T-helper 2 cell treated with Interferon-gamma antibody and Interleukin-4, amounts not matched to agents 5 μg/mL and 100 μg/mL, for 36 hours (primary cell): ENCODE data around the gene DDIT3.

Source experiments
- DNase-seq: peaks from one replicate; pipeline ENCODE4 v3.0.0; 2021; ENCODE audit warnings: low spot score
- H3K27ac Mint-ChIP-seq: one replicate; pipeline ENCODE4 v1.8.0; 2021; ENCODE audit warnings: mild to moderate bottlenecking, mixed read lengths
- H3K27me3 Mint-ChIP-seq: one replicate; pipeline ENCODE4 v1.8.0; 2021; ENCODE audit warnings: low read depth, mixed read lengths
- H3K36me3 Mint-ChIP-seq: one replicate; pipeline ENCODE4 v1.8.0; 2021; ENCODE audit warnings: low read depth, mixed read lengths
- H3K4me1 Mint-ChIP-seq: one replicate; pipeline ENCODE4 v1.8.0; 2021; ENCODE audit warnings: low read depth, mixed read lengths
- H3K4me3 Mint-ChIP-seq: one replicate; pipeline ENCODE4 v1.8.0; 2022; ENCODE audit warnings: mild to moderate bottlenecking, moderate library complexity, mixed read lengths
- H3K9me3 Mint-ChIP-seq: one replicate; pipeline ENCODE4 v1.8.0; 2021; ENCODE audit warnings: mixed read lengths

The DDIT3 gene

DNA sequence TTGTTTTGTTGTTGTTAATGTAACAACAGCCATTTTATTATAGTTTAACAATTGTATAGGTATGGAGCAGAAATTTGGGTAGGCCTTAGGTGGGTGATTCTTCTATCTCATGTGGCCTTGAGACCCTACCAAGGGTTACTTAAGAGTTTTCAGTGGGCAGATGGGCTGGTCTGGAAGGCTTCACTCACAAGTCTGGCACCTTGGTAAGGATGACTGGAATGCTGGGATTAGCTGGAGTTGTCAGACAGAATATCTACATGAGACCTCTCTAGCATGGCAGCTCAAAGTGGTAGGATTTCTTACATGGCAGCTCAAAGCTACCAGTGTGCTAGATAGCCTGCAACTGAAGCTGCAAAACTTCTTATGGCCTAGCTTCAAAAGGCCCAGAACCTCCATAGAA lies 34.6 kb downstream of the DDIT3 start:
- Mint-ChIP-seq H3K27me3 (no peaks in the 10 kb centered on the region), H3K9me3 (no peaks in the 10 kb centered on the region), H3K4me3 (no peak overlapping the region), H3K4me1 (peaks cover 26% of the 10 kb centered on the region), H3K36me3 (peaks cover 24% of the 10 kb centered on the region), H3K27ac (peak overlapping the region; percentile 23)
- no peak for DNase-seq

- no peak overlapping the region for H3K4me3 Mint-ChIP-seq
- H3K27me3 Mint-ChIP-seq: no peaks in the 10 kb centered on the region
- H3K27ac Mint-ChIP-seq: no peak overlapping the region
- peaks cover 7% of the 10 kb centered on the region for H3K36me3 Mint-ChIP-seq
- no peak for DNase-seq
- peaks cover 28% of the 10 kb centered on the region for H3K4me1 Mint-ChIP-seq
- H3K9me3 Mint-ChIP-seq: no peaks in the 10 kb centered on the region
These were observed 36.8 kb downstream of the DDIT3 start for GRCh38 chr12:57483466-57483865.

DNA sequence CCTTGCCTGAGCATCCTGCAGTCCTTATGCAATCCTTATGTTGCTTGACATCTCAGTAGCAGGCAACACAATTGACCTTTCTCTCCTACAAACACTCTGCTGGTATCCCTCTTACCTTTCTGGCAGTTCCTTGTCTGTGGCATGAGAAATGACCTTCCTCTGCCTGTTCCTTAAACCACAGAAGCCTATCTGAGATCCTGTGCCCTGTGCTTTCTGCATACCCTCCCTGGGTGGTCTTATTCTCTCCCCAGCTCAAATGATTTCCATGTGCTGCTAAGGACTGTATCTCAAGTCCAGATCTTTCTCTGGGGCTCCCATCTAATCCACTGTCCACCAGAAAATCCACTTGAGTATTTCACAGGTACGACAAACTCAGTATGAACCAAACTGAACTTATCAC lies 38.6 kb downstream of the DDIT3 start:
- peak overlapping the region; percentile 85 for H3K27ac Mint-ChIP-seq
- no peak overlapping the region for H3K4me3 Mint-ChIP-seq
- no peak for DNase-seq
- H3K4me1 Mint-ChIP-seq: peaks cover 40% of the 10 kb centered on the region
- H3K27me3 Mint-ChIP-seq: no peaks in the 10 kb centered on the region
- H3K9me3 Mint-ChIP-seq: no peaks in the 10 kb centered on the region
- H3K36me3 Mint-ChIP-seq: peaks cover 14% of the 10 kb centered on the region

DNA sequence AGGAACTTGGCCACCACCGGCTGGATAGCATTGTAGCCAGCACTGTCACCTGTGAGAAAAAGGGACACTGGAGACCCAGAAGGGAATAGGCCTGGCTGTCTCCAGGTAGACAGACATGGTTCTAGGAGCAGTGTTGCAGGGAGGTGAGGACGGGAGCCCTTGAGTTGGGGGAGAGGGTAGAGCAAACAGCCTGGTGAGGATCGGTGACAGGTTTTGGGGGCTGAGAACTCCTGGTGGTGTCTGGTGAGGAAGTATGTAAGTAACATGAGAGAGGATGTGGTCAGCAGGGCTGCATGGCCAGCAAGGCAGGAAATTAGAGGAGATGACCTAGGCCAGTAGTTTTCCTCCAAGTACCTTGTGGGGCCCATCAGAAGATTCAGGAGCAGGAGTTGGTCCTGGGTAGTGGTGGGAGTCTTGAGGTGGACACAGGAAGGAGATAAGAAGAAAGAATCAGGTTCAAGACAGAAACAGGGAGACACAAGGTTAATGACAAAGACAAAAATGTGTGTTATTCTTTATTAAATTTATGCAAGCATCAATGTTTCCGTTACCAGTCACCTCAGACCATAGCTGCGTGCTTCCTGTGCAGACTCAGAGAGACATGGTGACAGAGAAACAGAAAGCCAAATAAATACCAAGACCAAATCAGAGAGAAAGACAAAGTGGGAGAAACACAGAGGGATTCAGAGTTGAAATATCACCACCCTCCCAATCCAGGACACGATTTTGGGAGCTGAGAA lies 40.8 kb downstream of the DDIT3 start, which contains the start of gene ARHGAP9:
TSS of gene ARHGAP9 (minus strand) at position 491 of the 740 bp plus-strand sequence. CDS start at position 31, 460 bp downstream.
- Mint-ChIP-seq H3K27ac (peak within 1 kb of the TSS; percentile 99), H3K4me1 (peaks cover 50% of the 10 kb centered on the region), H3K4me3 (peak within 1 kb of the TSS; percentile 96), H3K27me3 (no peaks in the 10 kb centered on the region), H3K36me3 (peaks cover 26% of the 10 kb centered on the region), H3K9me3 (no peaks in the 10 kb centered on the region)
- DNase-seq: peak; percentile 50

- no peak for DNase-seq
- H3K9me3 Mint-ChIP-seq: no peaks in the 10 kb centered on the region
- H3K27ac Mint-ChIP-seq: peak overlapping the region; percentile 99
- peaks cover 56% of the 10 kb centered on the region for H3K4me1 Mint-ChIP-seq
- peak overlapping the region; percentile 96 for H3K4me3 Mint-ChIP-seq
- H3K36me3 Mint-ChIP-seq: peaks cover 31% of the 10 kb centered on the region
- H3K27me3 Mint-ChIP-seq: no peaks in the 10 kb centered on the region
These were observed 41.3 kb downstream of the DDIT3 start for GRCh38 chr12:57479043-57479375.

GRCh38 chr12:57477710-57478681 lies 42.3 kb downstream of the DDIT3 start:
- peaks cover 39% of the 10 kb centered on the region for H3K36me3 Mint-ChIP-seq
- peak; percentile 62 for DNase-seq
- H3K4me1 Mint-ChIP-seq: peaks cover 60% of the 10 kb centered on the region
- peak overlapping the region; percentile 99 for H3K27ac Mint-ChIP-seq
- no peaks in the 10 kb centered on the region for H3K27me3 Mint-ChIP-seq
- no peaks in the 10 kb centered on the region for H3K9me3 Mint-ChIP-seq
- H3K4me3 Mint-ChIP-seq: peak overlapping the region; percentile 96

DNA sequence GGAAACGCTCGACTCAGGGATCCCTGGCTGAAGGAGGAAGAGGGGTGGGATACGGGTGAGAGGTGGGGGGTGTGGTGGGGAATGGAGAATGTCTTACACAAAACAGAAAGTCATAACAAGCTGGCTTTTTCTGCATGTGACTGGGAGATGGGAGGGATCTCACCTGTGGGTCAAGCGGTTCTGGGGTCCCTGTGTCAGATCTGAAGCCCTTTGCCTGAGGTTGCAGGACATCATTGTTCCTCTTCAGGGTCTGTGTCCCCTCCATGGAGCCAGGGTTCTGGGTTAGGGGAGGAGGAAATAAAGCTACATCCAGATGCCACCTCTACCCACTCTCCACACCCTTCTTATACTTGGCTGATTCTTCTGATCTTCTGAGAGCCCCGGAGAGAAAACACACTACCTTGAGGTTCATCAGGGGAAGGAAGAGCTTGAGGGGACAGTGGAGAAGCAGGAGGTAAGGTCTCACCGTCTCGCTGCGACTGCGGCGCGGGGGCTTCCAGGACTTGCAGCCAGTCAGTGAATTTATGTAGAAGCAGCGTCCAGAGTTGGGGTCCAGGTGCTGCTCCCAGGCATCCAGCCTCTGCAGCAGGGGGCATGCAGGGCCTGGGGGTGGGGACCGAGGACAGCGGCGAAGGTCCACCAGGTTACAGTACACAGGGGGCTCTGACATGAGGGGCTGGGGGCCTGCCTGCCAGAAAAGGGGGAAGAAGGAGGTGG lies 43.2 kb downstream of the DDIT3 start:
- H3K4me1 Mint-ChIP-seq: peaks cover 64% of the 10 kb centered on the region
- H3K4me3 Mint-ChIP-seq: peak overlapping the region; percentile 96
- no peaks in the 10 kb centered on the region for H3K27me3 Mint-ChIP-seq
- H3K27ac Mint-ChIP-seq: peak overlapping the region; percentile 99
- H3K9me3 Mint-ChIP-seq: no peaks in the 10 kb centered on the region
- DNase-seq: no peak
- peaks cover 46% of the 10 kb centered on the region for H3K36me3 Mint-ChIP-seq

DNA sequence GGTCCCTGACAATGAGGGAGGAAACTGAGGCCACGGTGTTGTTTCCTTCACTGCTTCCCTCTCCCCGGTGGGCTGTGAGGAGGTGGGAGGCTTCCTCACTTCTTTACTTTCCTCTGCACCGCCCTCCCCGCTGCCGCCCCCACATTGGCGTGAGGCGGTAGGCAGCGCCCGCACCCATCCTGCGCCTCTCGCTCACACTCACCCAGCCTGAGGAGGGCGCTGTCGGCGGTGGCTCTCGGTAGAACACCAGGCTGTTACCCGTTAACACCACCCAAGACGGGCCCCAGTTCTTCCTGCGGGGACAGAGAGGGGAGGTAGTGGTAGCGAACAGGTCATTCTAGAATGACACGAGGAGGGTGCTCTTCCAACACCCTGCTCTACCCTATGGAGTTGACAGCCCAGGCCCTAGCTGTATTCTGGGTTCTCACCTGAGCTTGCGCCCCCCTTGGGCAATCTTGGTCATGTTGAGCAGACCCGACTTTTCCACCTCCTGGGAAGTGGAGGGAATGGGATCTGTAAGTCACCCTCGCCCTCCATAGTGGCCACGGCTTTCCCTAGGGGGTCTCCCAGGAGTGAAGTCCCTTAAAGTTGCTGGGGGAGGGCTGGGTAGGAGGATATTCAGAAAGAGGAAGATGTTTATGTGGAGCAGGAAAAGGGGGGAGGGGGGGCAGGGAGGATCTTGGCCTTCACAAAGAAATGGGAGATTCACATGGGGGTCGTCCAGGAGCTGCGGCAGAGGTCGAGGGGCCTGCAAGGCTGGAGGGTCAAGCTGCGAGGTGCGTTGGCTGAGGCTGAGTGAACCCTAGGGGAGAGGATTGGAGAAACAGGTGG lies 43.9 kb downstream of the DDIT3 start:
- H3K4me1 Mint-ChIP-seq: peaks cover 64% of the 10 kb centered on the region
- peaks cover 51% of the 10 kb centered on the region for H3K36me3 Mint-ChIP-seq
- no peaks in the 10 kb centered on the region for H3K9me3 Mint-ChIP-seq
- peak overlapping the region; percentile 99 for H3K27ac Mint-ChIP-seq
- peak; percentile 81 for DNase-seq
- peak overlapping the region; percentile 96 for H3K4me3 Mint-ChIP-seq
- H3K27me3 Mint-ChIP-seq: no peaks in the 10 kb centered on the region

DNA sequence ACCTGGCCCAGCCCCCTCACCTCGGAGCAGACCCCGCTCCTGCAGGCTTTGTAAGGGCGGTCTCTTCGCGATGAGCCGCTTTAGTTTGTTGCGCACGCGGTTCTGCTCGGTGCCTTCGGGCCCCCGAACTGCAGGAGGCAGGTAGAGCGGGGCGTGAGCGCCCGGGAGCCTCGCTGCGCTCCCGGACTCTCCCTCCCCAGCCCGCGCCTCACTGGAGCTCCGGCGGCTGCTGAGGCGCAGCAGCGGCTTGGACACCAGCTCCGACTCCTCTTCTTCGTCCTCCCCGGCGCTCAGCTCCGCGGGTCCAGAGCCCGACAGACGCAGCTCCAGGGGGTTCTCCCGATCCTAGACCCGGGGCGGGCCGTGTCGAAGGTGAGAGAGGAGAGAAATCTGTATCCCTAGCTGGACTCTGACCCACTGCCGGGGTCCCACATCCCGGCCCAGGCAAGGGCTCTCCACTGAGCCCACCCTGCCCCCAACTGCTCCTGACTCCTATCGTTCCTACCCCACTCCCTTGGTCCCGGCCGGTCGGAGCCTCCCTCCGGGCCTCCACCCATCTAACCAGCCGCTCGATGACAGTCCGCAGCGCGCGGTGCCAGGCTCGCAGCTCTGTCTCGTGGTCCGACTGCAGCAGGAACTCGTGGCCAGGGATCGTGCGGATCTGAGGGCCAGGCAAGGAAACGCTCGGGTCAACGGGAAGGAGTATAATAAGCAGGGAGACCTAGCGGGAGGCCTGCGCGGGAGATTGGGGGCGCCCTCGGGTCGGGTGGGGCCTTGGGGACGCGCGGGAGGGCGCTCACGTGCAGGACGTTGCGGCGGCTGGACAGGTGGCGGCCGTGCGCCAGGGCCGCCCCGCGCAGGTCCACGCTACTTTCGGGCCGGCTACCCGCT lies 44.8 kb downstream of the DDIT3 start:
- Mint-ChIP-seq H3K27ac (peak overlapping the region; percentile 46), H3K27me3 (no peaks in the 10 kb centered on the region), H3K36me3 (peaks cover 55% of the 10 kb centered on the region), H3K4me1 (peaks cover 58% of the 10 kb centered on the region), H3K9me3 (no peaks in the 10 kb centered on the region), H3K4me3 (peak overlapping the region; percentile 96)
- DNase-seq: no peak

DNA sequence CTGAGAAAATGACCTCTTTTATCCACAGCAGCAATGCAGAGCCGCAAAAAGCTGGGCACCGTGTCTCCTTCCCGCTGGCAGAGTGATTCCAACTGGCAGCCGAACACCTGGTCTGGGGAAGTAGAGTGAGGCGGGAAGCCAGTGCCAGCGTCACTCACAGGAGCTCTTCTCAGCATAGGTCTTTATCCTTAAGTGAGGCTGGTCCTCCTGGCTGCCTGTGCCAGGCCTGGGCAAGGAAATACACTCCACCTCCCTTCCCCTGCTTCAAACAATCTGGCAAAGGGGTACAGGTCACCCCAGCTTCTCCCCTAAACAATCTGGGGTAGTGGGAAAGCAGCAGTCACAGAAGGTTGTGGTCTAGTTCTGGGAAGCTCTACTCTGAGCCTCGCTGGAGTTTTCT lies 45.5 kb downstream of the DDIT3 start:
- H3K27ac Mint-ChIP-seq: peak overlapping the region; percentile 64
- H3K4me3 Mint-ChIP-seq: peak overlapping the region; percentile 72
- H3K4me1 Mint-ChIP-seq: peaks cover 54% of the 10 kb centered on the region
- peaks cover 55% of the 10 kb centered on the region for H3K36me3 Mint-ChIP-seq
- no peak for DNase-seq
- H3K9me3 Mint-ChIP-seq: no peaks in the 10 kb centered on the region
- no peaks in the 10 kb centered on the region for H3K27me3 Mint-ChIP-seq

DNA sequence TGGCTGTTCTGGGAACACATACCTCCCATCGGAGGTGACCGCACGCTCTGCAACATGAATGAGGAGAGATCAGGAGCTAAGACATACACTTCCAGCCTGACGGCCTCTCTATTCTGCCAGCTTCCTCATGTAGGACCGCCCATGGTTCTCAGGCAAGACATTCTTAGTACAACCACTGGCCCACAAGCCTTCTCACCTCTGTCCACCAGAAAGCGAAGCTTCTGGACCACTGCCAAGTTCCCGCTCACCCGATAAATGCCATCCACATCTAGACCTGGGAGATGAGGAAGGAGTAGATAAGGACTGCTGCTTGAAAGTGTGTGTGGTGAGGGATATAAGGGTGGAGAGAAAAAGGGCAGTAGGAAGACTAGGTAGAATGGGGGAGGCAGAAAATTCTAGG lies 45.9 kb downstream of the DDIT3 start:
- peak overlapping the region; percentile 72 for H3K4me3 Mint-ChIP-seq
- H3K27ac Mint-ChIP-seq: peak overlapping the region; percentile 64
- no peak for DNase-seq
- H3K36me3 Mint-ChIP-seq: peaks cover 59% of the 10 kb centered on the region
- no peaks in the 10 kb centered on the region for H3K9me3 Mint-ChIP-seq
- H3K27me3 Mint-ChIP-seq: no peaks in the 10 kb centered on the region
- peaks cover 50% of the 10 kb centered on the region for H3K4me1 Mint-ChIP-seq

DNA sequence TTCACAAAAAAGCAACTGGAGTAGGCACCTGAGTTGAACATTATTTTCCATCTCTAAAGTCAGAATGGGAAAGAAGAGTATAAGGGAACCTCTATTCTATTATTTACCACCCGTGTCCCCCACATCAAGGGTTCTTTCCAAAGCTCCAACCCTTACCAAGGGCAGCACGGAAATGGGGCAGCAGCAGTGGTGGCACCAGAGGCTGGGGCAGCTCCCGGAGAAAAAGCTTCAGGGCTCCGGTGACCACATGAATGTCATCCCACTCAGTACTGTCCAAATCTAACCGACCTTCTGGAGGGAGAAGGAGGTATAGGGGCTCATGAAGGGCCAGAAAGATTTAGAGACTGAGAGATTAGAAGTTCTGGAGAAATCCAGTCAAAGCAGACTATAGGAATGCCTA lies 46.4 kb downstream of the DDIT3 start:
- H3K27ac Mint-ChIP-seq: peak overlapping the region; percentile 64
- DNase-seq: no peak
- H3K4me3 Mint-ChIP-seq: peak overlapping the region; percentile 72
- H3K9me3 Mint-ChIP-seq: no peaks in the 10 kb centered on the region
- H3K36me3 Mint-ChIP-seq: peaks cover 64% of the 10 kb centered on the region
- H3K27me3 Mint-ChIP-seq: no peaks in the 10 kb centered on the region
- peaks cover 44% of the 10 kb centered on the region for H3K4me1 Mint-ChIP-seq
